Measurements from ENCODE around the gene ZFYVE9. TPM values are rescaled to one million over a fixed set of nuclear protein-coding genes. Genes with fewer than 3 reads are reported as not detected.
A peak's percentile ranks its signal among the peaks of the same experiment; 100 is the strongest.
"Not testable (repeated sequence)": the region's sequence is repeated elsewhere in the genome, so short reads cannot be mapped to it uniquely, and the experiment has no call there.

The ZFYVE9 gene
- total RNA-seq, 1 donor from 2014 or later, result 18.4 TPM

GRCh38 chr1:52142220-52143183, 613 bp downstream of the ZFYVE9 start:
- peak overlapping the region; percentile 88 for H3K4me3 ChIP-seq (ENCODE audit: low read depth, low read length)
- no peak for DNase-seq (ENCODE audit: low read depth)
- no peaks in the 10 kb centered on the region for H3K36me3 ChIP-seq (ENCODE audit: control insufficient read depth, insufficient read depth, low read length)
- no peak for TF ChIP-seq CTCF (IDR thresholded peaks at IDR 0.05; ENCODE audit: insufficient read depth, low read length, poor library complexity, severe bottlenecking)
- no peaks in the 10 kb centered on the region for H3K27me3 ChIP-seq (ENCODE audit: control insufficient read depth, insufficient read depth, low read length)

GRCh38 chr1:52145137-52145536, 3.2 kb downstream of the ZFYVE9 start:
- DNase-seq (ENCODE audit: low read depth), result no peak
- Histone ChIP-seq H3K36me3 (ENCODE audit: control insufficient read depth, insufficient read depth, low read length) (no peaks in the 10 kb centered on the region), H3K4me3 (ENCODE audit: low read depth, low read length) (no peak overlapping the region), H3K27me3 (ENCODE audit: control insufficient read depth, insufficient read depth, low read length) (no peaks in the 10 kb centered on the region)
- no peak for TF ChIP-seq CTCF (IDR thresholded peaks at IDR 0.05; ENCODE audit: insufficient read depth, low read length, poor library complexity, severe bottlenecking)

- H3K4me3 ChIP-seq (ENCODE audit: low read depth, low read length); H3K27me3 ChIP-seq (ENCODE audit: control insufficient read depth, insufficient read depth, low read length); H3K36me3 ChIP-seq (ENCODE audit: control insufficient read depth, insufficient read depth, low read length); DNase-seq (ENCODE audit: low read depth): not testable (repeated sequence)
These were observed 8.6 kb downstream of the ZFYVE9 start for GRCh38 chr1:52150445-52150844.

- Histone ChIP-seq H3K4me3 (ENCODE audit: low read depth, low read length) (no peak overlapping the region), H3K36me3 (ENCODE audit: control insufficient read depth, insufficient read depth, low read length) (no peaks in the 10 kb centered on the region), H3K27me3 (ENCODE audit: control insufficient read depth, insufficient read depth, low read length) (no peaks in the 10 kb centered on the region)
- DNase-seq (ENCODE audit: low read depth), result no peak
- no peak for TF ChIP-seq CTCF (IDR thresholded peaks at IDR 0.05; ENCODE audit: insufficient read depth, low read length, poor library complexity, severe bottlenecking)
These were observed 9.1 kb downstream of the ZFYVE9 start for GRCh38 chr1:52150946-52151345.

- DNase-seq (ENCODE audit: low read depth), result no peak
- no peaks in the 10 kb centered on the region for H3K36me3 ChIP-seq (ENCODE audit: control insufficient read depth, insufficient read depth, low read length)
- H3K27me3 ChIP-seq (ENCODE audit: control insufficient read depth, insufficient read depth, low read length), result no peaks in the 10 kb centered on the region
- H3K4me3 ChIP-seq (ENCODE audit: low read depth, low read length), result no peak overlapping the region
- TF ChIP-seq CTCF (IDR thresholded peaks at IDR 0.05; ENCODE audit: insufficient read depth, low read length, poor library complexity, severe bottlenecking), result no peak
These were observed 10.7 kb downstream of the ZFYVE9 start for GRCh38 chr1:52152572-52152971.

- DNase-seq (ENCODE audit: low read depth), result no peak
- no peak overlapping the region for H3K4me3 ChIP-seq (ENCODE audit: low read depth, low read length)
- TF ChIP-seq CTCF (IDR thresholded peaks at IDR 0.05; ENCODE audit: insufficient read depth, low read length, poor library complexity, severe bottlenecking), result no peak
These were observed 11.1 kb downstream of the ZFYVE9 start for GRCh38 chr1:52153010-52153409.

More at GRCh38 chr1:52153010-52153409, 11.1 kb downstream of the ZFYVE9 start:
- no peaks in the 10 kb centered on the region for H3K27me3 ChIP-seq (ENCODE audit: control insufficient read depth, insufficient read depth, low read length)
- no peaks in the 10 kb centered on the region for H3K36me3 ChIP-seq (ENCODE audit: control insufficient read depth, insufficient read depth, low read length)
